Liver (tissue), 3 donors: ENCODE results near the gene SIGLEC14.

Experiments used
- EGR1 ChIP-seq, 2 donors: IDR thresholded peaks; 2 replicates each; pipeline ENCODE4 v1.6.1; 2016 to 2018; ENCODE audit warnings: antibody characterized with exemption in 2 of 2, low read depth in 2 of 2
- FOXA1 ChIP-seq: IDR thresholded peaks from 2 replicates; pipeline ENCODE4 v1.6.1; 2016; ENCODE audit warnings: antibody characterized with exemption
- GABPA ChIP-seq, 2 donors: IDR thresholded peaks in 1 of 2; conservative IDR thresholded peaks in 1 of 2; 2 replicates each; pipeline ENCODE4 v1.6.1; 2016; ENCODE audit warnings: antibody characterized with exemption in 2 of 2, mild to moderate bottlenecking in 1 of 2, moderate library complexity in 1 of 2
- JUND ChIP-seq, 2 donors: IDR thresholded peaks; 2 replicates each; pipeline ENCODE4 v1.6.1; 2016; ENCODE audit warnings: antibody characterized with exemption in 2 of 2
- RAD21 ChIP-seq, 2 donors: IDR thresholded peaks; 2 replicates each; pipeline ENCODE4 v1.6.1; 2016; ENCODE audit warnings: antibody characterized with exemption in 2 of 2, mild to moderate bottlenecking in 2 of 2
- RXRA ChIP-seq, 2 donors: IDR thresholded peaks; 2 replicates each; pipeline ENCODE4 v1.6.1; 2017 to 2018; ENCODE audit warnings: antibody characterized with exemption in 2 of 2, mild to moderate bottlenecking in 1 of 2
- SP1 ChIP-seq: IDR thresholded peaks from 2 replicates; pipeline ENCODE4 v1.6.1; 2018; ENCODE audit warnings: antibody characterized with exemption, mild to moderate bottlenecking
- TAF1 ChIP-seq: conservative IDR thresholded peaks from 2 replicates; pipeline ENCODE4 v1.6.1; 2016; ENCODE audit warnings: antibody characterized with exemption, mild to moderate bottlenecking
- YY1 ChIP-seq: IDR thresholded peaks from 2 replicates; pipeline ENCODE4 v1.6.1; 2016; ENCODE audit warnings: antibody characterized with exemption, mild to moderate bottlenecking
- TF ChIP-seq, protein P1 (sequence below): fragments of 150-350 bp; IDR thresholded peaks from 2 replicates; pipeline ENCODE4 v1.5.1; 2017; ENCODE audit warnings: improper control_type of control experiment, low read depth, low read length; ENCODE audit not compliant: missing input control
- TF ChIP-seq, protein P2 (sequence below): IDR thresholded peaks from 2 replicates; pipeline ENCODE4 v1.6.1; 2016; ENCODE audit warnings: antibody characterized with exemption
- TF ChIP-seq, protein P3 (sequence below): IDR thresholded peaks from 2 replicates; pipeline ENCODE4 v1.6.1; 2016; ENCODE audit warnings: antibody characterized with exemption
- TF ChIP-seq, protein P4 (sequence below): IDR thresholded peaks from 2 replicates; pipeline ENCODE4 v1.6.1; 2016; ENCODE audit warnings: antibody characterized with exemption, mild to moderate bottlenecking
- TF ChIP-seq, protein P5 (sequence below): IDR thresholded peaks from 2 replicates; pipeline ENCODE4 v1.6.1; 2016; ENCODE audit warnings: antibody characterized with exemption
- donor health status: healthy.
- donor health status: healthy.

DNA sequence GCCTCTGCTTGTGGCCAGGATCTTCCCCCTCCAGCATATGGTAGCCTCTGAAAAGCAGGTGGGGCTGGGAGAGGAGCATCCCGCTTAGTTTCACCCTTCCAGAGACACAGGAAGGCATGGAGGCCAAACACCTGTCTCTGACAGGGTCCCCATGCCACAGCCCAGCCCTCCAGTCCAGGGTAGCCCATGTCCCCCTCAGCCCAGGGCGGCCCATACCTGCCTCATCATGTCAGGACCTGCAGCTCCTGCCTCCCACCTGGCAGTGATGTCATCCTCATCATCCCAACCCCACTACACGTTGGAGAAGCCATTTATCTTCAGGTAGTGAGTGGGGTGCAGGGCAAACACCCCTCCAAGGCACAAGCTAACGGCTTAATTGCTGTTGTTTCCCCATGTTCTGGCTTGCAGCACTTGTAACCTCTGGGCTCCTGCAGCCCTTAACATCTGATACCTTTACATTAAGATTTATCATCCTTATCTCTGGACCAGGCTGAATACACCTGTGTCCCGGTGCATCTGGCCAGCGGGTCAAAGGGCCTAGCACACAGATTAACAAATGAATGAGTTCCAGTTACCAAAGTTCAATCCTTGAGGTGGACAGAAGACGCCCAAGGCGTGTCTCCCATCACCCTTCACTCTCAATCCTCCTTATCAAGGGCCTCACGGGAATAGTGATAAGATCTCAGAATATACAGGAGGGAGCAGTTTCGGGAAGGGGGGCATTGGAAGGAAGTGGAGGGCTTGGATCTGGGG is 53.3 kb downstream of the SIGLEC14 start:
- TF ChIP-seq GABPA (IDR thresholded peaks at IDR 0.05 in 1 of 2, conservative IDR thresholded peaks at IDR 0.05 in 1 of 2) (no peak), RXRA (IDR thresholded peaks at IDR 0.05) (no peak), TAF1 (no peak), YY1 (no peak), FOXA1 (no peak), RAD21 (IDR thresholded peaks at IDR 0.05) (no peak), EGR1 (IDR thresholded peaks at IDR 0.05; ENCODE audit: low read depth in 2 of 2) (no peak), SP1 (no peak), JUND (IDR thresholded peaks at IDR 0.05) (no peak)
- TF ChIP-seq, protein P1, sequence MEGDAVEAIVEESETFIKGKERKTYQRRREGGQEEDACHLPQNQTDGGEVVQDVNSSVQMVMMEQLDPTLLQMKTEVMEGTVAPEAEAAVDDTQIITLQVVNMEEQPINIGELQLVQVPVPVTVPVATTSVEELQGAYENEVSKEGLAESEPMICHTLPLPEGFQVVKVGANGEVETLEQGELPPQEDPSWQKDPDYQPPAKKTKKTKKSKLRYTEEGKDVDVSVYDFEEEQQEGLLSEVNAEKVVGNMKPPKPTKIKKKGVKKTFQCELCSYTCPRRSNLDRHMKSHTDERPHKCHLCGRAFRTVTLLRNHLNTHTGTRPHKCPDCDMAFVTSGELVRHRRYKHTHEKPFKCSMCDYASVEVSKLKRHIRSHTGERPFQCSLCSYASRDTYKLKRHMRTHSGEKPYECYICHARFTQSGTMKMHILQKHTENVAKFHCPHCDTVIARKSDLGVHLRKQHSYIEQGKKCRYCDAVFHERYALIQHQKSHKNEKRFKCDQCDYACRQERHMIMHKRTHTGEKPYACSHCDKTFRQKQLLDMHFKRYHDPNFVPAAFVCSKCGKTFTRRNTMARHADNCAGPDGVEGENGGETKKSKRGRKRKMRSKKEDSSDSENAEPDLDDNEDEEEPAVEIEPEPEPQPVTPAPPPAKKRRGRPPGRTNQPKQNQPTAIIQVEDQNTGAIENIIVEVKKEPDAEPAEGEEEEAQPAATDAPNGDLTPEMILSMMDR = no peak
- TF ChIP-seq, protein P2, sequence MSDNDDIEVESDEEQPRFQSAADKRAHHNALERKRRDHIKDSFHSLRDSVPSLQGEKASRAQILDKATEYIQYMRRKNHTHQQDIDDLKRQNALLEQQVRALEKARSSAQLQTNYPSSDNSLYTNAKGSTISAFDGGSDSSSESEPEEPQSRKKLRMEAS = no peak
- TF ChIP-seq, protein P3, sequence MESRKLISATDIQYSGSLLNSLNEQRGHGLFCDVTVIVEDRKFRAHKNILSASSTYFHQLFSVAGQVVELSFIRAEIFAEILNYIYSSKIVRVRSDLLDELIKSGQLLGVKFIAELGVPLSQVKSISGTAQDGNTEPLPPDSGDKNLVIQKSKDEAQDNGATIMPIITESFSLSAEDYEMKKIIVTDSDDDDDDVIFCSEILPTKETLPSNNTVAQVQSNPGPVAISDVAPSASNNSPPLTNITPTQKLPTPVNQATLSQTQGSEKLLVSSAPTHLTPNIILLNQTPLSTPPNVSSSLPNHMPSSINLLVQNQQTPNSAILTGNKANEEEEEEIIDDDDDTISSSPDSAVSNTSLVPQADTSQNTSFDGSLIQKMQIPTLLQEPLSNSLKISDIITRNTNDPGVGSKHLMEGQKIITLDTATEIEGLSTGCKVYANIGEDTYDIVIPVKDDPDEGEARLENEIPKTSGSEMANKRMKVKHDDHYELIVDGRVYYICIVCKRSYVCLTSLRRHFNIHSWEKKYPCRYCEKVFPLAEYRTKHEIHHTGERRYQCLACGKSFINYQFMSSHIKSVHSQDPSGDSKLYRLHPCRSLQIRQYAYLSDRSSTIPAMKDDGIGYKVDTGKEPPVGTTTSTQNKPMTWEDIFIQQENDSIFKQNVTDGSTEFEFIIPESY = no peak
- TF ChIP-seq, protein P4, sequence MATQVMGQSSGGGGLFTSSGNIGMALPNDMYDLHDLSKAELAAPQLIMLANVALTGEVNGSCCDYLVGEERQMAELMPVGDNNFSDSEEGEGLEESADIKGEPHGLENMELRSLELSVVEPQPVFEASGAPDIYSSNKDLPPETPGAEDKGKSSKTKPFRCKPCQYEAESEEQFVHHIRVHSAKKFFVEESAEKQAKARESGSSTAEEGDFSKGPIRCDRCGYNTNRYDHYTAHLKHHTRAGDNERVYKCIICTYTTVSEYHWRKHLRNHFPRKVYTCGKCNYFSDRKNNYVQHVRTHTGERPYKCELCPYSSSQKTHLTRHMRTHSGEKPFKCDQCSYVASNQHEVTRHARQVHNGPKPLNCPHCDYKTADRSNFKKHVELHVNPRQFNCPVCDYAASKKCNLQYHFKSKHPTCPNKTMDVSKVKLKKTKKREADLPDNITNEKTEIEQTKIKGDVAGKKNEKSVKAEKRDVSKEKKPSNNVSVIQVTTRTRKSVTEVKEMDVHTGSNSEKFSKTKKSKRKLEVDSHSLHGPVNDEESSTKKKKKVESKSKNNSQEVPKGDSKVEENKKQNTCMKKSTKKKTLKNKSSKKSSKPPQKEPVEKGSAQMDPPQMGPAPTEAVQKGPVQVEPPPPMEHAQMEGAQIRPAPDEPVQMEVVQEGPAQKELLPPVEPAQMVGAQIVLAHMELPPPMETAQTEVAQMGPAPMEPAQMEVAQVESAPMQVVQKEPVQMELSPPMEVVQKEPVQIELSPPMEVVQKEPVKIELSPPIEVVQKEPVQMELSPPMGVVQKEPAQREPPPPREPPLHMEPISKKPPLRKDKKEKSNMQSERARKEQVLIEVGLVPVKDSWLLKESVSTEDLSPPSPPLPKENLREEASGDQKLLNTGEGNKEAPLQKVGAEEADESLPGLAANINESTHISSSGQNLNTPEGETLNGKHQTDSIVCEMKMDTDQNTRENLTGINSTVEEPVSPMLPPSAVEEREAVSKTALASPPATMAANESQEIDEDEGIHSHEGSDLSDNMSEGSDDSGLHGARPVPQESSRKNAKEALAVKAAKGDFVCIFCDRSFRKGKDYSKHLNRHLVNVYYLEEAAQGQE = no peak
- TF ChIP-seq, protein P5, sequence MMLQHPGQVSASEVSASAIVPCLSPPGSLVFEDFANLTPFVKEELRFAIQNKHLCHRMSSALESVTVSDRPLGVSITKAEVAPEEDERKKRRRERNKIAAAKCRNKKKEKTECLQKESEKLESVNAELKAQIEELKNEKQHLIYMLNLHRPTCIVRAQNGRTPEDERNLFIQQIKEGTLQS = no peak
